HEK293 (cell line): Measurements from ENCODE around the gene ZNF503.

Experiments
- GLIS2 ChIP-seq: fragments of 450-650 bp; formaldehyde crosslinking; IDR thresholded peaks from 2 replicates; pipeline ENCODE4 v1.5.1; 2016; ENCODE audit warnings: missing biosample characterization, missing genetic modification characterization
- HIC1 ChIP-seq: fragments of 450-650 bp; formaldehyde crosslinking; IDR thresholded peaks from 2 replicates; pipeline ENCODE4 v1.5.1; 2016; ENCODE audit warnings: missing biosample characterization, missing genetic modification characterization
- KLF16 ChIP-seq: fragments of 450-650 bp; formaldehyde crosslinking; IDR thresholded peaks from 2 replicates; pipeline ENCODE4 v1.5.1; 2017; ENCODE audit warnings: missing biosample characterization, missing genetic modification characterization
- KLF7 ChIP-seq: fragments of 450-650 bp; formaldehyde crosslinking; IDR thresholded peaks from 2 replicates; pipeline ENCODE4 v1.5.1; 2016; ENCODE audit warnings: missing biosample characterization, missing genetic modification characterization, borderline replicate concordance
- TCF7L2 ChIP-seq: IDR thresholded peaks from 2 replicates; pipeline ENCODE4 v1.6.1; 2011; ENCODE audit warnings: low read depth, mild to moderate bottlenecking, inconsistent platforms, low read length, moderate library complexity, borderline replicate concordance
- ZBTB20 ChIP-seq: fragments of 450-650 bp; formaldehyde crosslinking; IDR thresholded peaks from 2 replicates; pipeline ENCODE4 v1.5.1; 2016; ENCODE audit warnings: missing biosample characterization, missing genetic modification characterization
- ZBTB48 ChIP-seq: fragments of 450-650 bp; formaldehyde crosslinking; IDR thresholded peaks from 2 replicates; pipeline ENCODE4 v1.5.1; 2016; ENCODE audit warnings: missing biosample characterization, missing genetic modification characterization
- ZEB2 ChIP-seq: fragments of 450-650 bp; formaldehyde crosslinking; IDR thresholded peaks from 2 replicates; pipeline ENCODE4 v1.5.1; 2016; ENCODE audit warnings: missing biosample characterization, missing genetic modification characterization
- ZFP41 ChIP-seq: fragments of 450-650 bp; formaldehyde crosslinking; IDR thresholded peaks from 2 replicates; pipeline ENCODE4 v1.5.1; 2016; ENCODE audit warnings: missing biosample characterization, missing genetic modification characterization, borderline replicate concordance
- ZNF148 ChIP-seq: fragments of 450-650 bp; formaldehyde crosslinking; IDR thresholded peaks from 2 replicates; pipeline ENCODE4 v1.5.0; 2017; ENCODE audit warnings: missing biosample characterization, missing genetic modification characterization, borderline replicate concordance
- ZNF16 ChIP-seq: fragments of 450-650 bp; formaldehyde crosslinking; IDR thresholded peaks from 2 replicates; pipeline ENCODE4 v1.5.1; 2016; ENCODE audit warnings: low read depth, missing biosample characterization, missing genetic modification characterization
- ZNF239 ChIP-seq: fragments of 450-650 bp; formaldehyde crosslinking; IDR thresholded peaks from 2 replicates; pipeline ENCODE4 v1.5.1; 2016; ENCODE audit warnings: missing biosample characterization, missing genetic modification characterization
- ZNF24 ChIP-seq: fragments of 450-650 bp; formaldehyde crosslinking; IDR thresholded peaks from 2 replicates; pipeline ENCODE4 v1.5.1; 2016; ENCODE audit warnings: missing biosample characterization, missing genetic modification characterization
- ZNF510 ChIP-seq: fragments of 450-650 bp; formaldehyde crosslinking; IDR thresholded peaks from 2 replicates; pipeline ENCODE4 v1.5.1; 2018; ENCODE audit warnings: mild to moderate bottlenecking, missing genetic modification characterization, missing biosample characterization; ENCODE audit not compliant: insufficient replicate concordance
- ZNF521 ChIP-seq: fragments of 450-650 bp; formaldehyde crosslinking; IDR thresholded peaks from 2 replicates; pipeline ENCODE4 v1.5.1; 2017; ENCODE audit warnings: missing biosample characterization, mild to moderate bottlenecking, missing genetic modification characterization
- ZNF561 ChIP-seq: fragments of 450-650 bp; IDR thresholded peaks from 2 replicates; pipeline ENCODE4 v1.5.1; 2018; ENCODE audit warnings: missing biosample characterization, missing genetic modification characterization, borderline replicate concordance
- ZNF670 ChIP-seq: fragments of 450-650 bp; formaldehyde crosslinking; IDR thresholded peaks from 2 replicates; pipeline ENCODE4 v1.5.1; 2016; ENCODE audit warnings: missing biosample characterization, missing genetic modification characterization, low read depth
- ZSCAN18 ChIP-seq: fragments of 450-650 bp; formaldehyde crosslinking; IDR thresholded peaks from 2 replicates; pipeline ENCODE4 v1.5.1; 2016; ENCODE audit warnings: missing biosample characterization, missing genetic modification characterization
- ZSCAN5A ChIP-seq: fragments of 450-650 bp; formaldehyde crosslinking; IDR thresholded peaks from 2 replicates; pipeline ENCODE4 v1.5.1; 2016; ENCODE audit warnings: missing biosample characterization, missing genetic modification characterization
- TF ChIP-seq, protein P1 (sequence below): fragments of 450-650 bp; formaldehyde crosslinking; IDR thresholded peaks from 2 replicates; pipeline ENCODE4 v1.5.1; 2016; ENCODE audit warnings: missing biosample characterization, missing genetic modification characterization
- TF ChIP-seq, protein P2 (sequence below): fragments of 450-650 bp; formaldehyde crosslinking; IDR thresholded peaks from 2 replicates; pipeline ENCODE4 v1.5.1; 2017; ENCODE audit warnings: missing biosample characterization, missing genetic modification characterization
- TF ChIP-seq, protein P3 (sequence below): fragments of 450-650 bp; formaldehyde crosslinking; optimal IDR thresholded peaks from 2 replicates; pipeline ENCODE3; 2016; ENCODE audit warnings: missing biosample characterization, mild to moderate bottlenecking, missing genetic modification characterization
- TF ChIP-seq, protein P4 (sequence below): fragments of 450-650 bp; formaldehyde crosslinking; IDR thresholded peaks from 2 replicates; pipeline ENCODE4 v1.5.1; 2016; ENCODE audit warnings: missing biosample characterization, missing genetic modification characterization, low read depth

Gene ZNF503

DNA sequence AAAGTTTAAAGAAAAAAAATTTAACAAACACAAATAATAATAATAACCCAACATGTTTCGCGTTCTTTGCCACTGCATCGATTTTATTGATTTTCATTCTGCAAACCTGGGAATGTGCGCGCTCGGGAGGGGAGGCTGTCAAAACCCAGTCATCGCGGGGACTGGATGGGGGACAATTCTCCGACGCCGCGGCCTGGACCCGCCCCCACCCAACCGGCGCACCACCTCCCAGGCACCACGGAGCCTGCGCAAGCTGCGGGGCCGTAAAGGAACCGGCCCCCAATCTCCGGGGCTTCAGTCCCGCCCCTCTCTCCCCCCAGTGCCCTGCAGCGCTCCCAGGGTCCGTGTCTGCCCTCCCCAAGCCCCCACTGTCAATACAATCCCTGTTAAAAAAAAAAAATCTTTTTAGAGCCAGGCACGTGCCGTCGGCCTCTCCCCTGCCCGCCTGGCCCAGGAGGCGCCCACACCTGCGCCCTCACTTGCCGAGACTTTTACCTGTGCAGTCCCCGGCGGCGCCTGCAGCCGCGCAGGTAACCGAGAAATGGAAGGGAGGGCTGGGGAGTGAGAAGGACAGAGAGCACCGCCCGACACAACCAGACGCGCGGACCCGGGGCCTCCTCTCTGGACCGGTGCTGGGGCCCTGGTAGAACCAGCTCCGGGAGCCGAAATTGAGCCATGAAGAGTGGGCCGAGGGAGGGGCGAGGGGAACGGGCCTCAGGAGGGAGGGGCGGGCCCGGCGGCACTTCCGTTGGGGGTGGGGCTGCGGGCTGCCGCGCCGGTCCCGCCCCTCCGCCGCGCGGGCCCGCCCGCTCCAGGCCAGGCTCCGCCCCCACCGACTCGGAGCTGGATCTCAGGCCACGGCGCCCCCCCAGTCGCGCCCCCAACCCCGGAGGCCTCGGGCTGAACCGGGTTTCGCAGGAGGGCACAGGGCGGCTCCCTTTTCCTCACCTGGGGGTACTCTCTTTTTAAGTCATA is 7.6 kb upstream of the ZNF503 start (continued):
- TF ChIP-seq ZNF521 (tag by site-specific recombination) = no peak
- TF ChIP-seq ZNF670 (tag by site-specific recombination) = no peak
- no peak for TF ChIP-seq TCF7L2
- peak; percentile 64 for TF ChIP-seq ZBTB20 (tag by site-specific recombination)
- TF ChIP-seq ZNF510 = no peak
- 0 out of 2 replicates have a peak, but pooled peaks have one; percentile 50 for TF ChIP-seq ZBTB48 (tag by site-specific recombination)
- TF ChIP-seq HIC1 (tag by site-specific recombination) = peak; percentile 48; the same call in 1 of the 2 replicates
- TF ChIP-seq, protein P1, sequence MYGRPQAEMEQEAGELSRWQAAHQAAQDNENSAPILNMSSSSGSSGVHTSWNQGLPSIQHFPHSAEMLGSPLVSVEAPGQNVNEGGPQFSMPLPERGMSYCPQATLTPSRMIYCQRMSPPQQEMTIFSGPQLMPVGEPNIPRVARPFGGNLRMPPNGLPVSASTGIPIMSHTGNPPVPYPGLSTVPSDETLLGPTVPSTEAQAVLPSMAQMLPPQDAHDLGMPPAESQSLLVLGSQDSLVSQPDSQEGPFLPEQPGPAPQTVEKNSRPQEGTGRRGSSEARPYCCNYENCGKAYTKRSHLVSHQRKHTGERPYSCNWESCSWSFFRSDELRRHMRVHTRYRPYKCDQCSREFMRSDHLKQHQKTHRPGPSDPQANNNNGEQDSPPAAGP (tag by site-specific recombination) = peak; percentile 73; the same call in 1 of the 2 replicates
- TF ChIP-seq ZNF561 (tag by site-specific recombination) = peak; percentile 43; the same call in 1 of the 2 replicates
- TF ChIP-seq ZNF239 = no peak
- TF ChIP-seq, protein P2, sequence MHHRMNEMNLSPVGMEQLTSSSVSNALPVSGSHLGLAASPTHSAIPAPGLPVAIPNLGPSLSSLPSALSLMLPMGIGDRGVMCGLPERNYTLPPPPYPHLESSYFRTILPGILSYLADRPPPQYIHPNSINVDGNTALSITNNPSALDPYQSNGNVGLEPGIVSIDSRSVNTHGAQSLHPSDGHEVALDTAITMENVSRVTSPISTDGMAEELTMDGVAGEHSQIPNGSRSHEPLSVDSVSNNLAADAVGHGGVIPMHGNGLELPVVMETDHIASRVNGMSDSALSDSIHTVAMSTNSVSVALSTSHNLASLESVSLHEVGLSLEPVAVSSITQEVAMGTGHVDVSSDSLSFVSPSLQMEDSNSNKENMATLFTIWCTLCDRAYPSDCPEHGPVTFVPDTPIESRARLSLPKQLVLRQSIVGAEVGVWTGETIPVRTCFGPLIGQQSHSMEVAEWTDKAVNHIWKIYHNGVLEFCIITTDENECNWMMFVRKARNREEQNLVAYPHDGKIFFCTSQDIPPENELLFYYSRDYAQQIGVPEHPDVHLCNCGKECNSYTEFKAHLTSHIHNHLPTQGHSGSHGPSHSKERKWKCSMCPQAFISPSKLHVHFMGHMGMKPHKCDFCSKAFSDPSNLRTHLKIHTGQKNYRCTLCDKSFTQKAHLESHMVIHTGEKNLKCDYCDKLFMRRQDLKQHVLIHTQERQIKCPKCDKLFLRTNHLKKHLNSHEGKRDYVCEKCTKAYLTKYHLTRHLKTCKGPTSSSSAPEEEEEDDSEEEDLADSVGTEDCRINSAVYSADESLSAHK (tag by site-specific recombination) = 0 out of 2 replicates have a peak, but pooled peaks have one; percentile 11
- no peak; the same call in 1 of the 2 replicates for TF ChIP-seq ZNF24 (tag by site-specific recombination)
- TF ChIP-seq ZFP41 (tag by site-specific recombination) = no peak
- no peak for TF ChIP-seq ZNF148 (tag by site-specific recombination)
- TF ChIP-seq ZSCAN5A (tag by site-specific recombination) = peak; percentile 17; the same call in 1 of the 2 replicates
- TF ChIP-seq, protein P3, sequence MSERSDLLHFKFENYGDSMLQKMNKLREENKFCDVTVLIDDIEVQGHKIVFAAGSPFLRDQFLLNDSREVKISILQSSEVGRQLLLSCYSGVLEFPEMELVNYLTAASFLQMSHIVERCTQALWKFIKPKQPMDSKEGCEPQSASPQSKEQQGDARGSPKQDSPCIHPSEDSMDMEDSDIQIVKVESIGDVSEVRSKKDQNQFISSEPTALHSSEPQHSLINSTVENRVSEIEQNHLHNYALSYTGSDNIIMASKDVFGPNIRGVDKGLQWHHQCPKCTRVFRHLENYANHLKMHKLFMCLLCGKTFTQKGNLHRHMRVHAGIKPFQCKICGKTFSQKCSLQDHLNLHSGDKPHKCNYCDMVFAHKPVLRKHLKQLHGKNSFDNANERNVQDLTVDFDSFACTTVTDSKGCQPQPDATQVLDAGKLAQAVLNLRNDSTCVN (tag by site-specific recombination) = peak; percentile 59
- TF ChIP-seq, protein P4, sequence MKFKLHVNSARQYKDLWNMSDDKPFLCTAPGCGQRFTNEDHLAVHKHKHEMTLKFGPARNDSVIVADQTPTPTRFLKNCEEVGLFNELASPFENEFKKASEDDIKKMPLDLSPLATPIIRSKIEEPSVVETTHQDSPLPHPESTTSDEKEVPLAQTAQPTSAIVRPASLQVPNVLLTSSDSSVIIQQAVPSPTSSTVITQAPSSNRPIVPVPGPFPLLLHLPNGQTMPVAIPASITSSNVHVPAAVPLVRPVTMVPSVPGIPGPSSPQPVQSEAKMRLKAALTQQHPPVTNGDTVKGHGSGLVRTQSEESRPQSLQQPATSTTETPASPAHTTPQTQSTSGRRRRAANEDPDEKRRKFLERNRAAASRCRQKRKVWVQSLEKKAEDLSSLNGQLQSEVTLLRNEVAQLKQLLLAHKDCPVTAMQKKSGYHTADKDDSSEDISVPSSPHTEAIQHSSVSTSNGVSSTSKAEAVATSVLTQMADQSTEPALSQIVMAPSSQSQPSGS (tag by site-specific recombination) = no peak
- TF ChIP-seq ZEB2 (tag by site-specific recombination) = peak; percentile 94
- peak; percentile 54; the same call in 1 of the 2 replicates for TF ChIP-seq ZNF16 (tag by site-specific recombination)
- peak; percentile 87 for TF ChIP-seq GLIS2 (tag by site-specific recombination)
- TF ChIP-seq KLF7 (tag by site-specific recombination) = peak; percentile 13; the same call in 1 of the 2 replicates
- TF ChIP-seq KLF16 (tag by site-specific recombination) = peak; percentile 51
- TF ChIP-seq ZSCAN18 (tag by site-specific recombination) = no peak
